HepG2 (cell line): ENCODE data around the gene FAM117A. TPM values are rescaled to one million over a fixed set of nuclear protein-coding genes. Genes with fewer than 3 reads are reported as not detected.

ENCODE experiments used
- ARNTL ChIP-seq: sonication (generic); formaldehyde crosslinking; IDR thresholded peaks from 2 replicates; pipeline ENCODE4 v1.4.0; 2020; ENCODE audit warnings: mild to moderate bottlenecking, missing genetic modification reagents
- BCL6 ChIP-seq: IDR thresholded peaks from 2 replicates; pipeline ENCODE4 v1.6.1; 2016; ENCODE audit warnings: missing genetic modification reagents, missing compliant biosample characterization
- DPF2 ChIP-seq: sonication (generic); formaldehyde crosslinking; IDR thresholded peaks from 2 replicates; pipeline ENCODE4 v1.4.0; 2020; ENCODE audit warnings: mild to moderate bottlenecking, low read depth, missing genetic modification reagents, borderline replicate concordance
- GTF2F1 ChIP-seq: fragments of 150-350 bp; IDR thresholded peaks from 2 replicates; pipeline ENCODE4 v1.6.1; 2014; ENCODE audit warnings: low read length
- KDM5B ChIP-seq: sonication (generic); formaldehyde crosslinking; IDR thresholded peaks from 2 replicates; pipeline ENCODE4 v1.4.0; 2020; ENCODE audit warnings: missing genetic modification reagents, mild to moderate bottlenecking, borderline replicate concordance
- MXD4 ChIP-seq: IDR thresholded peaks from 2 replicates; pipeline ENCODE4 v1.6.1; 2016; ENCODE audit warnings: mild to moderate bottlenecking, missing biosample characterization, missing genetic modification reagents
- NKX3-1 ChIP-seq: sonication (generic); formaldehyde crosslinking; IDR thresholded peaks from 2 replicates; pipeline ENCODE4 v1.5.0; 2020; ENCODE audit warnings: missing genetic modification reagents
- SNAI1 ChIP-seq: sonication (generic); formaldehyde crosslinking; IDR thresholded peaks from 2 replicates; pipeline ENCODE4 v1.5.0; 2020; ENCODE audit warnings: mild to moderate bottlenecking, missing genetic modification reagents, borderline replicate concordance
- SP5 ChIP-seq: IDR thresholded peaks from 2 replicates; pipeline ENCODE4 v1.6.1; 2016; ENCODE audit warnings: low read depth, borderline replicate concordance
- TOE1 ChIP-seq: sonication (generic); formaldehyde crosslinking; IDR thresholded peaks from 2 replicates; pipeline ENCODE4 v1.4.0; 2020; ENCODE audit warnings: mild to moderate bottlenecking, missing genetic modification reagents
- ZFP90 ChIP-seq: sonication (generic); formaldehyde crosslinking; IDR thresholded peaks from 2 replicates; pipeline ENCODE4 v1.8.0; 2022; ENCODE audit warnings: missing genetic modification reagents, mild to moderate bottlenecking, inconsistent platforms, borderline replicate concordance
- ZMYM4 ChIP-seq: sonication (generic); formaldehyde crosslinking; IDR thresholded peaks from 2 replicates; pipeline ENCODE4 v1.8.1; 2023; ENCODE audit warnings: mild to moderate bottlenecking, missing genetic modification reagents
- ZNF20 ChIP-seq: sonication (generic); formaldehyde crosslinking; IDR thresholded peaks from 2 replicates; pipeline ENCODE4 v1.4.0; 2020; ENCODE audit warnings: mild to moderate bottlenecking, moderate library complexity, missing genetic modification reagents
- ZNF256 ChIP-seq: sonication (generic); formaldehyde crosslinking; conservative IDR thresholded peaks from 2 replicates; pipeline ENCODE4 v1.4.0; 2020; ENCODE audit warnings: missing genetic modification reagents
- ZNF292 ChIP-seq: sonication (generic); formaldehyde crosslinking; IDR thresholded peaks from 2 replicates; pipeline ENCODE4 v1.8.1; 2022; ENCODE audit warnings: mild to moderate bottlenecking, low read depth, missing genetic modification reagents, borderline replicate concordance
- ZNF326 ChIP-seq: sonication (generic); formaldehyde crosslinking; IDR thresholded peaks from 2 replicates; pipeline ENCODE4 v1.4.0; 2020; ENCODE audit warnings: missing genetic modification reagents, borderline replicate concordance
- ZNF432 ChIP-seq: sonication (generic); formaldehyde crosslinking; IDR thresholded peaks from 2 replicates; pipeline ENCODE4 v1.5.0; 2020; ENCODE audit warnings: missing genetic modification reagents, mild to moderate bottlenecking, borderline replicate concordance
- polyA plus RNA-seq, 8 experiments: library from polyadenylated mRNA; depleted of rRNA in 3 of 8; stranded (reverse) in 7 of 8; unstranded in 1 of 8; fragments of >200 nt; fragmentation: Illumina TruSeq in 4 of 8; extraction: Trizol in 4 of 8; gene quantifications; 2 replicates each; pipeline versions ENCODE4 v1.2.1 to v1.2.3, GENCODE V29; 2011 to 2016; ENCODE audit warnings: low read depth in 4 of 8, missing spikeins in 1 of 8, mixed read lengths in 1 of 8; ENCODE audit not compliant: insufficient read depth in 1 of 8
- total RNA-seq, 5 experiments: library from RNA; depleted of rRNA; stranded (reverse); fragments of >200 nt; fragmentation: Illumina TruSeq; extraction: Trizol; gene quantifications; 2 replicates each; pipeline ENCODE4 v1.2.3, GENCODE V29; 2016; ENCODE audit warnings: low read depth in 1 of 5
- TF ChIP-seq, protein P1 (sequence below): sonication (generic); formaldehyde crosslinking; IDR thresholded peaks from 2 replicates; pipeline ENCODE4 v1.4.0; 2020; ENCODE audit warnings: mild to moderate bottlenecking, missing genetic modification reagents
- TF ChIP-seq, protein P2 (sequence below): fragments of 450-650 bp; IDR thresholded peaks from 2 replicates; pipeline ENCODE4 v1.6.1; 2016
- TF ChIP-seq, protein P3 (sequence below): sonication (generic); formaldehyde crosslinking; IDR thresholded peaks from 2 replicates; pipeline ENCODE4 v1.5.1; 2020; ENCODE audit warnings: missing genetic modification reagents, mild to moderate bottlenecking, borderline replicate concordance

The FAM117A gene
- total and polyA plus RNA-seq, 2 of the 13 experiments (the other 11 are each of a cell fraction or from before 2014, with no cell fraction given) = 12.1 to 19.8 TPM

DNA sequence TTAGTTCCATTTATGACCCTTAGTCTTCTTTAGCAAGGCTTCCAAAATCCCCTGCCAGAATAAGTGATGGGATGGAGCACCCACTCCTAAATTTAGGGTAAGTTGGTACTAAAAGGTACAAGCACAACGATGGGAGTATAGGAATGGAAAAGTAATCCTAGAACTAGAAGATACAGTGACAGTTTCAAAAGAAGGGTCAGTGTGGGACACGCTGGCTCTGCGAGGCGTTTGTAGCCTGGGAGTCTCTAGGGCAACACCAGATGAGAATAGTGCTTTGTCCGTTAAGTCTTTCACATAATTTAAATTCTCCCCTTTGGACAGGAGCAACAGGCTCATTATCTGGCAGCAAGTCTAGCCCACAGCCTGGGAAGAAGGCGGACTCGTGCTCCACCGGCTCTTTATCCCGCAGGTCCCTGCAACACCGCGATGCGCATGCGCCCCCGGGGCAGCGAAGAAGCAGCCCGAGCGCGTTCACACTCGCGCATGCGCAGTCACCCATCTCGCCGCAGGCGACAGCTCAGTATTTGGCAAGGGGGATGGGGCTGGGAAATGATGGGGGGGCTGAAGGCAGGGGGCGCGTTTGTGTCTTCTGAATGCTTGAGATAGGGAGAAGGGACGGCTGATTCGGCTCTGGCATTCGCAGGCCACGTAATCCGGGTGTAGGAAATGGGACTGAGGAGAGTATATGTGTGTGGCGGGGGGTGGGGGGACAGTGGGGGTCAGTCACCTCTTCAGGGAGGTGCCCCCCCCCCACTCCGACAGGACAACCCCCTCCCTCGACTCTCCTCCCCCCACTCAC lies 86.6 kb downstream of the FAM117A start (continued):
- TF ChIP-seq NKX3-1 (CRISPR knock-in tag) (no peak), ZMYM4 (CRISPR knock-in tag) (no peak), KDM5B (CRISPR knock-in tag) (no peak), ZNF292 (CRISPR knock-in tag) (no peak), GTF2F1 (no peak), TOE1 (CRISPR knock-in tag) (no peak), DPF2 (CRISPR knock-in tag) (no peak), ARNTL (CRISPR knock-in tag) (no peak), SP5 (CRISPR knock-in tag) (no peak), ZNF326 (CRISPR knock-in tag) (no peak), ZNF432 (CRISPR knock-in tag) (no peak), SNAI1 (CRISPR knock-in tag) (no peak), ZFP90 (CRISPR knock-in tag) (no peak), ZNF256 (CRISPR knock-in tag) (no peak), ZNF20 (no peak), MXD4 (CRISPR knock-in tag) (no peak), BCL6 (no peak)
- TF ChIP-seq, protein P1, sequence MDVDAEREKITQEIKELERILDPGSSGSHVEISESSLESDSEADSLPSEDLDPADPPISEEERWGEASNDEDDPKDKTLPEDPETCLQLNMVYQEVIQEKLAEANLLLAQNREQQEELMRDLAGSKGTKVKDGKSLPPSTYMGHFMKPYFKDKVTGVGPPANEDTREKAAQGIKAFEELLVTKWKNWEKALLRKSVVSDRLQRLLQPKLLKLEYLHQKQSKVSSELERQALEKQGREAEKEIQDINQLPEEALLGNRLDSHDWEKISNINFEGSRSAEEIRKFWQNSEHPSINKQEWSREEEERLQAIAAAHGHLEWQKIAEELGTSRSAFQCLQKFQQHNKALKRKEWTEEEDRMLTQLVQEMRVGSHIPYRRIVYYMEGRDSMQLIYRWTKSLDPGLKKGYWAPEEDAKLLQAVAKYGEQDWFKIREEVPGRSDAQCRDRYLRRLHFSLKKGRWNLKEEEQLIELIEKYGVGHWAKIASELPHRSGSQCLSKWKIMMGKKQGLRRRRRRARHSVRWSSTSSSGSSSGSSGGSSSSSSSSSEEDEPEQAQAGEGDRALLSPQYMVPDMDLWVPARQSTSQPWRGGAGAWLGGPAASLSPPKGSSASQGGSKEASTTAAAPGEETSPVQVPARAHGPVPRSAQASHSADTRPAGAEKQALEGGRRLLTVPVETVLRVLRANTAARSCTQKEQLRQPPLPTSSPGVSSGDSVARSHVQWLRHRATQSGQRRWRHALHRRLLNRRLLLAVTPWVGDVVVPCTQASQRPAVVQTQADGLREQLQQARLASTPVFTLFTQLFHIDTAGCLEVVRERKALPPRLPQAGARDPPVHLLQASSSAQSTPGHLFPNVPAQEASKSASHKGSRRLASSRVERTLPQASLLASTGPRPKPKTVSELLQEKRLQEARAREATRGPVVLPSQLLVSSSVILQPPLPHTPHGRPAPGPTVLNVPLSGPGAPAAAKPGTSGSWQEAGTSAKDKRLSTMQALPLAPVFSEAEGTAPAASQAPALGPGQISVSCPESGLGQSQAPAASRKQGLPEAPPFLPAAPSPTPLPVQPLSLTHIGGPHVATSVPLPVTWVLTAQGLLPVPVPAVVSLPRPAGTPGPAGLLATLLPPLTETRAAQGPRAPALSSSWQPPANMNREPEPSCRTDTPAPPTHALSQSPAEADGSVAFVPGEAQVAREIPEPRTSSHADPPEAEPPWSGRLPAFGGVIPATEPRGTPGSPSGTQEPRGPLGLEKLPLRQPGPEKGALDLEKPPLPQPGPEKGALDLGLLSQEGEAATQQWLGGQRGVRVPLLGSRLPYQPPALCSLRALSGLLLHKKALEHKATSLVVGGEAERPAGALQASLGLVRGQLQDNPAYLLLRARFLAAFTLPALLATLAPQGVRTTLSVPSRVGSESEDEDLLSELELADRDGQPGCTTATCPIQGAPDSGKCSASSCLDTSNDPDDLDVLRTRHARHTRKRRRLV (CRISPR knock-in tag) = no peak
- TF ChIP-seq, protein P2, sequence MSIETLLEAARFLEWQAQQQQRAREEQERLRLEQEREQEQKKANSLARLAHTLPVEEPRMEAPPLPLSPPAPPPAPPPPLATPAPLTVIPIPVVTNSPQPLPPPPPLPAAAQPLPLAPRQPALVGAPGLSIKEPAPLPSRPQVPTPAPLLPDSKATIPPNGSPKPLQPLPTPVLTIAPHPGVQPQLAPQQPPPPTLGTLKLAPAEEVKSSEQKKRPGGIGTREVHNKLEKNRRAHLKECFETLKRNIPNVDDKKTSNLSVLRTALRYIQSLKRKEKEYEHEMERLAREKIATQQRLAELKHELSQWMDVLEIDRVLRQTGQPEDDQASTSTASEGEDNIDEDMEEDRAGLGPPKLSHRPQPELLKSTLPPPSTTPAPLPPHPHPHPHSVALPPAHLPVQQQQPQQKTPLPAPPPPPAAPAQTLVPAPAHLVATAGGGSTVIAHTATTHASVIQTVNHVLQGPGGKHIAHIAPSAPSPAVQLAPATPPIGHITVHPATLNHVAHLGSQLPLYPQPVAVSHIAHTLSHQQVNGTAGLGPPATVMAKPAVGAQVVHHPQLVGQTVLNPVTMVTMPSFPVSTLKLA = no peak
- TF ChIP-seq, protein P3, sequence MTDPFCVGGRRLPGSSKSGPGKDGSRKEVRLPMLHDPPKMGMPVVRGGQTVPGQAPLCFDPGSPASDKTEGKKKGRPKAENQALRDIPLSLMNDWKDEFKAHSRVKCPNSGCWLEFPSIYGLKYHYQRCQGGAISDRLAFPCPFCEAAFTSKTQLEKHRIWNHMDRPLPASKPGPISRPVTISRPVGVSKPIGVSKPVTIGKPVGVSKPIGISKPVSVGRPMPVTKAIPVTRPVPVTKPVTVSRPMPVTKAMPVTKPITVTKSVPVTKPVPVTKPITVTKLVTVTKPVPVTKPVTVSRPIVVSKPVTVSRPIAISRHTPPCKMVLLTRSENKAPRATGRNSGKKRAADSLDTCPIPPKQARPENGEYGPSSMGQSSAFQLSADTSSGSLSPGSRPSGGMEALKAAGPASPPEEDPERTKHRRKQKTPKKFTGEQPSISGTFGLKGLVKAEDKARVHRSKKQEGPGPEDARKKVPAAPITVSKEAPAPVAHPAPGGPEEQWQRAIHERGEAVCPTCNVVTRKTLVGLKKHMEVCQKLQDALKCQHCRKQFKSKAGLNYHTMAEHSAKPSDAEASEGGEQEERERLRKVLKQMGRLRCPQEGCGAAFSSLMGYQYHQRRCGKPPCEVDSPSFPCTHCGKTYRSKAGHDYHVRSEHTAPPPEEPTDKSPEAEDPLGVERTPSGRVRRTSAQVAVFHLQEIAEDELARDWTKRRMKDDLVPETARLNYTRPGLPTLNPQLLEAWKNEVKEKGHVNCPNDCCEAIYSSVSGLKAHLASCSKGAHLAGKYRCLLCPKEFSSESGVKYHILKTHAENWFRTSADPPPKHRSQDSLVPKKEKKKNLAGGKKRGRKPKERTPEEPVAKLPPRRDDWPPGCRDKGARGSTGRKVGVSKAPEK (CRISPR knock-in tag) = no peak
